HFFc6 (cell line): ENCODE measurements around the gene SSTR4. TPM values are rescaled to one million over a fixed set of nuclear protein-coding genes. Genes with fewer than 3 reads are reported as not detected.

ENCODE experiments used
- DNase-seq: peaks from one replicate; pipeline ENCODE4 v3.0.0-alpha.2; 2018
- H3K27ac Mint-ChIP-seq: 2 replicates; pipeline ENCODE4 v1.8.0; 2020; ENCODE audit warnings: mild to moderate bottlenecking, mixed read lengths
- H3K27me3 Mint-ChIP-seq: 2 replicates; pipeline ENCODE4 v1.8.0; 2021; ENCODE audit warnings: mild to moderate bottlenecking, moderate library complexity, mixed read lengths; ENCODE audit not compliant: insufficient read depth
- H3K36me3 Mint-ChIP-seq: 2 replicates; pipeline ENCODE4 v1.8.0; 2021; ENCODE audit warnings: low read depth, mixed read lengths
- H3K4me1 Mint-ChIP-seq: 2 replicates; pipeline ENCODE4 v1.8.0; 2020; ENCODE audit warnings: low read depth, mixed read lengths
- H3K4me3 Mint-ChIP-seq: 2 replicates; pipeline ENCODE4 v1.8.0; 2020; ENCODE audit warnings: mild to moderate bottlenecking, moderate library complexity, mixed read lengths
- H3K9me3 Mint-ChIP-seq: 2 replicates; pipeline ENCODE4 v1.8.0; 2020; ENCODE audit warnings: mild to moderate bottlenecking, mixed read lengths
- total RNA-seq, 6 experiments: library from RNA; stranded (reverse); fragmentation: NEBNext Ultra II Directional; extraction: Animal tissue kit (Norgen Biotek cat#: 25700); gene quantifications; 2 replicates in 1 of 6; 3 replicates in 5 of 6; pipeline ENCODE4 v1.2.3, GENCODE V29; 2021
- TF ChIP-seq, protein P1 (sequence below): fragments of 200-600 bp; sonication (generic); IDR thresholded peaks from 2 replicates; pipeline ENCODE4 v1.5.0; 2021; ENCODE audit warnings: antibody characterized with exemption, mild to moderate bottlenecking

The SSTR4 gene
- total RNA-seq, 6 experiments from 2014 or later: not detected

- Mint-ChIP-seq H3K27me3 (peaks cover 31% of the 10 kb centered on the region), H3K4me1 (no peaks in the 10 kb centered on the region), H3K27ac (no peak within 1 kb of the TSS), H3K4me3 (no peak within 1 kb of the TSS), H3K36me3 (no peaks in the 10 kb centered on the region), H3K9me3 (no peaks in the 10 kb centered on the region)
- no peak for DNase-seq
- TF ChIP-seq, protein P1, sequence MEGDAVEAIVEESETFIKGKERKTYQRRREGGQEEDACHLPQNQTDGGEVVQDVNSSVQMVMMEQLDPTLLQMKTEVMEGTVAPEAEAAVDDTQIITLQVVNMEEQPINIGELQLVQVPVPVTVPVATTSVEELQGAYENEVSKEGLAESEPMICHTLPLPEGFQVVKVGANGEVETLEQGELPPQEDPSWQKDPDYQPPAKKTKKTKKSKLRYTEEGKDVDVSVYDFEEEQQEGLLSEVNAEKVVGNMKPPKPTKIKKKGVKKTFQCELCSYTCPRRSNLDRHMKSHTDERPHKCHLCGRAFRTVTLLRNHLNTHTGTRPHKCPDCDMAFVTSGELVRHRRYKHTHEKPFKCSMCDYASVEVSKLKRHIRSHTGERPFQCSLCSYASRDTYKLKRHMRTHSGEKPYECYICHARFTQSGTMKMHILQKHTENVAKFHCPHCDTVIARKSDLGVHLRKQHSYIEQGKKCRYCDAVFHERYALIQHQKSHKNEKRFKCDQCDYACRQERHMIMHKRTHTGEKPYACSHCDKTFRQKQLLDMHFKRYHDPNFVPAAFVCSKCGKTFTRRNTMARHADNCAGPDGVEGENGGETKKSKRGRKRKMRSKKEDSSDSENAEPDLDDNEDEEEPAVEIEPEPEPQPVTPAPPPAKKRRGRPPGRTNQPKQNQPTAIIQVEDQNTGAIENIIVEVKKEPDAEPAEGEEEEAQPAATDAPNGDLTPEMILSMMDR: no peak
Observed at GRCh38 chr20:23086056-23086566, 51.0 kb downstream of the SSTR4 start, which contains the start of gene CD93. Gene CD93 (minus strand): TSS chr20:23086324. CDS start chr20:23086192, 132 bp downstream.

DNA sequence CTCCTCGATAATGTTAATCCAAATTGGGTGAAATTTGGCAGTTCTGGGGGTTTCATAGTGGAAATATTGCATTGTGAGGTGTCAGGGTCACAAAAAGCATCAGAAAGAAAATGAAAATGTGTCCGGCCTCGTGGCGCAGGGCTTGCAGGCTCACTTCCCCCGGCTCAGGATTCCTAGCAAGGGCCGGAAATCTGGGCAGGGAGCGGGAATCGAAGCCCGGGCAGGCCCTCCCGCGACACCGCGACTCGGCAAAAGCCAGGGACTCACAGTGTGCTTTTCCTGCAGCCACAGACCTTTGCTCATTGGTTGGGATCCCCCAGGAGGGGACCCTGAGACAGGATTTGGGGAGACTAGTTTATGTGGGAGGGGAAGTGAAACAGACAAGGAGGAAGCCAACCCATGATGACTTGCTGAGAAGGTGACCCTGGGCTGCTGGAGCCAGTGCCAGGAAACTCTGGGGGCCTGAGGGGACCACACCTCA lies 51.9 kb downstream of the SSTR4 start:
- TF ChIP-seq, protein P1: no peak
- H3K27ac Mint-ChIP-seq: no peak overlapping the region
- peaks cover 32% of the 10 kb centered on the region for H3K27me3 Mint-ChIP-seq
- no peak overlapping the region for H3K4me3 Mint-ChIP-seq
- DNase-seq: no peak
- H3K4me1 Mint-ChIP-seq: no peaks in the 10 kb centered on the region
- H3K36me3 Mint-ChIP-seq: no peaks in the 10 kb centered on the region
- H3K9me3 Mint-ChIP-seq: no peaks in the 10 kb centered on the region

DNA sequence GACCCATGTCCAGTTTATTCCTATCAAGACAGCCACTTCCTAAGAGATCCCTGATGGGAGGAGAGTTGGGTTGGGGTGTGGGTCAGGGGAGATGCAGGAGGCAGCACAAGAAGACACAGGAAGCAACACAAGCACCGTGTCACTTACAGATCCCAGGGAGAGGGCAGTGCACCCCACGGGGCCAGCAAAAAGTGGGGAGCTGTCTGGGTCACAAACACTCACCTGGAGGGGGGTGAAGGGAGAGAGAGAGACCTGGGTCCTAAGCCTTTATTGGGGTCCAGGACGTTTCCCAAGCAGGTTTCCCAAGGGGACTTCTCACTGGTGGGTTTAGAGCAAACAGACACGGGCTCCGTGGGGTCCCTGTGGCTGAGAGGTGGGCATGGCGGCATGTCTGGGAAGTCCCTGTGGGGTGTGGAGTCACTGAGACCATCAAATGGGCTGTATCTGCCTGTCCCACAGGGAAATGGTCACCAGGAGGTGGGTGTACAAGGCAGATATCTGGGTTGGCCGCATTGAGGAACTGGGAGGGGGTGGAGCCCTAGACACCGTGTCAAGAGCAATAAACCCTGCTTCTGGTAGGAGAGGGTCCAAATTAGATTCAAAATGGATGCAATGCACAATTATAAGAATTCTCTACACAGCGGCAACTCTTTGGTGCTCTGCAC lies 52.6 kb downstream of the SSTR4 start:
- Mint-ChIP-seq H3K27ac (no peak overlapping the region), H3K9me3 (no peaks in the 10 kb centered on the region), H3K36me3 (no peaks in the 10 kb centered on the region), H3K27me3 (peaks cover 34% of the 10 kb centered on the region), H3K4me3 (no peak overlapping the region), H3K4me1 (no peaks in the 10 kb centered on the region)
- TF ChIP-seq, protein P1: no peak
- no peak for DNase-seq

Other genes with a start within 250 kb of the SSTR4 start
- gene THBD, start 14.4 kb downstream of the SSTR4 start, total RNA-seq: under 1 TPM; 0.05 to 0.11 (median 0.09) TPM
- not detected for gene CD93, start 51.0 kb downstream of the SSTR4 start, total RNA-seq